ENCODE measurements around the gene GPC5.

The GPC5 gene

GRCh38 chr13:92566767-92567166 lies 1168.3 kb downstream of the GPC5 start:
- Histone ChIP-seq H3K36me3 (ENCODE audit: control insufficient read depth, insufficient read depth, low read length, severe bottlenecking) (no peaks in the 10 kb centered on the region), H3K9ac (ENCODE audit: low read length) (no peak overlapping the region)

GRCh38 chr13:92572190-92572589 lies 1173.8 kb downstream of the GPC5 start:
- H3K36me3 ChIP-seq (ENCODE audit: control insufficient read depth, insufficient read depth, low read length, severe bottlenecking): no peaks in the 10 kb centered on the region
- H3K9me3 ChIP-seq (ENCODE audit: control insufficient read depth, low read length): no peaks in the 10 kb centered on the region
- no peaks in the 10 kb centered on the region for H3K4me1 ChIP-seq (ENCODE audit: control insufficient read depth, insufficient read depth, low read length)
- DNase-seq (ENCODE audit: low read depth): no peak
- H3K27me3 ChIP-seq (replicated peaks; ENCODE audit: control insufficient read depth, insufficient read depth, low read length): no peaks in the 10 kb centered on the region
- H3K9ac ChIP-seq (ENCODE audit: low read length): no peak overlapping the region
- no peak overlapping the region for H3K4me3 ChIP-seq (ENCODE audit: low read length)

More at GRCh38 chr13:92566767-92567166, 1168.3 kb downstream of the GPC5 start:
- Histone ChIP-seq H3K4me1 (ENCODE audit: control insufficient read depth, insufficient read depth, low read length) (no peaks in the 10 kb centered on the region), H3K4me3 (ENCODE audit: low read length) (no peak overlapping the region), H3K9me3 (ENCODE audit: control insufficient read depth, low read length) (no peaks in the 10 kb centered on the region), H3K27me3 (replicated peaks; ENCODE audit: control insufficient read depth, insufficient read depth, low read length) (no peaks in the 10 kb centered on the region)
- no peak for DNase-seq (ENCODE audit: low read depth)

- H3K4me3 ChIP-seq (ENCODE audit: low read length): no peak overlapping the region
- DNase-seq (ENCODE audit: low read depth): no peak
Observed at GRCh38 chr13:92573467-92574057, 1175.1 kb downstream of the GPC5 start.

GRCh38 chr13:92574499-92574898 lies 1176.1 kb downstream of the GPC5 start:
- Histone ChIP-seq H3K36me3 (ENCODE audit: control insufficient read depth, insufficient read depth, low read length, severe bottlenecking) (no peaks in the 10 kb centered on the region), H3K9me3 (ENCODE audit: control insufficient read depth, low read length) (no peaks in the 10 kb centered on the region), H3K4me3 (ENCODE audit: low read length) (no peak overlapping the region), H3K9ac (ENCODE audit: low read length) (no peak overlapping the region), H3K4me1 (ENCODE audit: control insufficient read depth, insufficient read depth, low read length) (no peaks in the 10 kb centered on the region), H3K27me3 (replicated peaks; ENCODE audit: control insufficient read depth, insufficient read depth, low read length) (no peaks in the 10 kb centered on the region)
- no peak for DNase-seq (ENCODE audit: low read depth)

More at GRCh38 chr13:92573467-92574057, 1175.1 kb downstream of the GPC5 start:
- Histone ChIP-seq H3K4me1 (ENCODE audit: control insufficient read depth, insufficient read depth, low read length) (no peaks in the 10 kb centered on the region), H3K27me3 (replicated peaks; ENCODE audit: control insufficient read depth, insufficient read depth, low read length) (no peaks in the 10 kb centered on the region), H3K9me3 (ENCODE audit: control insufficient read depth, low read length) (no peaks in the 10 kb centered on the region), H3K36me3 (ENCODE audit: control insufficient read depth, insufficient read depth, low read length, severe bottlenecking) (no peaks in the 10 kb centered on the region), H3K9ac (ENCODE audit: low read length) (no peak overlapping the region)

- Histone ChIP-seq H3K4me3 (ENCODE audit: low read length) (no peak overlapping the region), H3K9ac (ENCODE audit: low read length) (no peak overlapping the region), H3K36me3 (ENCODE audit: control insufficient read depth, insufficient read depth, low read length, severe bottlenecking) (no peaks in the 10 kb centered on the region), H3K9me3 (ENCODE audit: control insufficient read depth, low read length) (no peaks in the 10 kb centered on the region), H3K27me3 (replicated peaks; ENCODE audit: control insufficient read depth, insufficient read depth, low read length) (no peaks in the 10 kb centered on the region), H3K4me1 (ENCODE audit: control insufficient read depth, insufficient read depth, low read length) (no peaks in the 10 kb centered on the region)
- DNase-seq (ENCODE audit: low read depth): no peak
Observed at GRCh38 chr13:92575777-92576176, 1177.4 kb downstream of the GPC5 start.

- Histone ChIP-seq H3K4me1 (ENCODE audit: control insufficient read depth, insufficient read depth, low read length) (no peaks in the 10 kb centered on the region), H3K9ac (ENCODE audit: low read length) (no peak overlapping the region), H3K36me3 (ENCODE audit: control insufficient read depth, insufficient read depth, low read length, severe bottlenecking) (no peaks in the 10 kb centered on the region), H3K4me3 (ENCODE audit: low read length) (no peak overlapping the region), H3K9me3 (ENCODE audit: control insufficient read depth, low read length) (no peaks in the 10 kb centered on the region), H3K27me3 (replicated peaks; ENCODE audit: control insufficient read depth, insufficient read depth, low read length) (no peaks in the 10 kb centered on the region)
- DNase-seq (ENCODE audit: low read depth): no peak
Observed at GRCh38 chr13:92578358-92578757, 1179.9 kb downstream of the GPC5 start.

DNA sequence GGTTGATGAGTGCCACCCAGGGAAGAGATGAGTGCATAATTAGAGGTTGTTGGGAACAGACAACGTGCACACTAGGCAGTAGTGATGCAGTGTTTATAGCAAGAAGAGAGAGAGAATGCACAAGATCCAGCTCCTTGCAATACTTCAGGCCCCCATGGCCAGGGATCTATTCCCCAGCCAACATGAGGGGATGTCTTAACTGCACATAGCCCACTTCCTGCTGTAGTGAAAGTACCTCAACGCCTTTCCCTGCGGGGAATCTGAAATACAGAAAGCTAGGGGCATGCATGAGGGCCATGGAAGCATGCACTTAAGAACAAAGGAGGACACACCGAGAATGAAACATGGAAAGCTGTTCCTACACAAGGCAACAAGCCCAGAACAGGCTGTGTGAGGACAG lies 1191.5 kb downstream of the GPC5 start:
- no peak for DNase-seq (ENCODE audit: low read depth)
- Histone ChIP-seq H3K4me3 (ENCODE audit: low read length) (no peak overlapping the region), H3K9me3 (ENCODE audit: control insufficient read depth, low read length) (no peaks in the 10 kb centered on the region), H3K27me3 (replicated peaks; ENCODE audit: control insufficient read depth, insufficient read depth, low read length) (no peaks in the 10 kb centered on the region), H3K4me1 (ENCODE audit: control insufficient read depth, insufficient read depth, low read length) (no peaks in the 10 kb centered on the region), H3K36me3 (ENCODE audit: control insufficient read depth, insufficient read depth, low read length, severe bottlenecking) (no peaks in the 10 kb centered on the region), H3K9ac (ENCODE audit: low read length) (no peak overlapping the region)

GRCh38 chr13:92590503-92590908 lies 1192.1 kb downstream of the GPC5 start:
- H3K4me1 ChIP-seq (ENCODE audit: control insufficient read depth, insufficient read depth, low read length): no peaks in the 10 kb centered on the region
- H3K27me3 ChIP-seq (replicated peaks; ENCODE audit: control insufficient read depth, insufficient read depth, low read length): no peaks in the 10 kb centered on the region
- DNase-seq (ENCODE audit: low read depth): no peak
- no peak overlapping the region for H3K4me3 ChIP-seq (ENCODE audit: low read length)
- H3K9me3 ChIP-seq (ENCODE audit: control insufficient read depth, low read length): no peaks in the 10 kb centered on the region
- H3K9ac ChIP-seq (ENCODE audit: low read length): no peak overlapping the region
- H3K36me3 ChIP-seq (ENCODE audit: control insufficient read depth, insufficient read depth, low read length, severe bottlenecking): no peaks in the 10 kb centered on the region

DNA sequence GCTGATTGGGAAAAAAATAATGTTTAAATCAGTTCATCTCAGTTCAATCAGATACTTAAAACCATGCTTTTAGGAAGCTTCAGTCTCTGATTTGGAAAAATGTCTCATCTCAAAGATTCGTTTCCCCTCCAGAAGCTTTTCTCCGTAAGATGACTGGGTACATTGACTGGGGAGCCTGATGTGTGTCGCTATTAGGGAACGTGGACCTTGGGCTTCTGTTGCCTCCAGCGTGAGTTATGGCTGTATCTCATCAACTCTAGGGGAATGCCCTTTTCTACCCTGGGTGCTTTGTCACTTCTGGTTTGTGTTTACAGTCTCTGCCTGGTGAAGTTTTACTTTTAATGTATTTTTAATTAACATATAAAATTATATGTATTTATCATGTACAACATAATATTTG lies 1192.7 kb downstream of the GPC5 start:
- H3K4me3 ChIP-seq (ENCODE audit: low read length): no peak overlapping the region
- H3K9me3 ChIP-seq (ENCODE audit: control insufficient read depth, low read length): no peaks in the 10 kb centered on the region
- no peaks in the 10 kb centered on the region for H3K36me3 ChIP-seq (ENCODE audit: control insufficient read depth, insufficient read depth, low read length, severe bottlenecking)
- H3K27me3 ChIP-seq (replicated peaks; ENCODE audit: control insufficient read depth, insufficient read depth, low read length): no peaks in the 10 kb centered on the region
- H3K9ac ChIP-seq (ENCODE audit: low read length): no peak overlapping the region
- no peak for DNase-seq (ENCODE audit: low read depth)
- no peaks in the 10 kb centered on the region for H3K4me1 ChIP-seq (ENCODE audit: control insufficient read depth, insufficient read depth, low read length)

DNA sequence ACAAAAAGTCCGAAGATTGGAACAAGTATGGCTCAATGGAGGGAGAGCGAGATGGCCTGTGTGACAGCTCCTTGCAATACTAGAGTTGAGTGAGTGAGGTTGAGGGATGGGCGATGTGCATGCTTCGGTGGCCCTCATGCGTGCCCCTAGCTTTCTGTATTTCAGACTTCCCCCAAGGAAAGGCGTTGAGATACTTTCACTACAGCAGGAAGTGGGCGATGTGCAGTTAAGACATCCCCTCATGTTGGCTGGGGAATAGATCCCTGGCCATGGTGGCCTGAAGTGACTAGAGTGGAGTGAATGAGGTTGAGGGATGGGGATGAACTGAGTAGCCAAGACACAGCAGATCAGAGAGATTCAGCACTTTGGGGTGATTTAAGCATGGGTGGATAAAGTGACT lies 1194.3 kb downstream of the GPC5 start:
- Histone ChIP-seq H3K4me1 (ENCODE audit: control insufficient read depth, insufficient read depth, low read length) (no peaks in the 10 kb centered on the region), H3K36me3 (ENCODE audit: control insufficient read depth, insufficient read depth, low read length, severe bottlenecking) (no peaks in the 10 kb centered on the region), H3K27me3 (replicated peaks; ENCODE audit: control insufficient read depth, insufficient read depth, low read length) (no peaks in the 10 kb centered on the region), H3K9me3 (ENCODE audit: control insufficient read depth, low read length) (no peaks in the 10 kb centered on the region), H3K9ac (ENCODE audit: low read length) (no peak overlapping the region), H3K4me3 (ENCODE audit: low read length) (no peak overlapping the region)
- DNase-seq (ENCODE audit: low read depth): no peak

GRCh38 chr13:92602560-92602959 lies 1204.1 kb downstream of the GPC5 start:
- Histone ChIP-seq H3K9ac (ENCODE audit: low read length) (no peak overlapping the region), H3K9me3 (ENCODE audit: control insufficient read depth, low read length) (no peaks in the 10 kb centered on the region), H3K4me3 (ENCODE audit: low read length) (no peak overlapping the region), H3K27me3 (replicated peaks; ENCODE audit: control insufficient read depth, insufficient read depth, low read length) (no peaks in the 10 kb centered on the region), H3K4me1 (ENCODE audit: control insufficient read depth, insufficient read depth, low read length) (no peaks in the 10 kb centered on the region), H3K36me3 (ENCODE audit: control insufficient read depth, insufficient read depth, low read length, severe bottlenecking) (no peaks in the 10 kb centered on the region)
- no peak for DNase-seq (ENCODE audit: low read depth)

DNA sequence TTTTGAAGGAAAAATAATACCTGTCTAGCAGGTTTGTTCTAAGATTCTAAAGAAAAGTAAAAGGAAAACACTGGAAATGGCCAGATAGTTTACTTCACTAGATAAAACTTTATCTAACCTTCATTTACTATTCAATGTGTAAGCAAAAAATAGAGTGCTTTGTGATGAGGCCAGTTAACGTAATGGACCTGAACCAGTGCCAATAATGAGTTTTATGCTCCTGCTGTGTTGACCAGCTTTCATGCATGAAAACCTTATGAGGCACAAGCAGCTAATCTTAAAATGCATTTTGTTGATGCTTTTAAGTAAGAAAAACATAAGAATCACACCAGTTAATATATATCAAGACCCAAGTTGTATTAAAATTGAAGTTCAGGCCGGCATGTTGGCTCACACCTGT lies 1211.0 kb downstream of the GPC5 start:
- no peaks in the 10 kb centered on the region for H3K9me3 ChIP-seq (ENCODE audit: control insufficient read depth, low read length)
- no peak overlapping the region for H3K4me3 ChIP-seq (ENCODE audit: low read length)
- no peak for DNase-seq (ENCODE audit: low read depth)

More for the DNA sequence above, 1211.0 kb downstream of the GPC5 start:
- Histone ChIP-seq H3K36me3 (ENCODE audit: control insufficient read depth, insufficient read depth, low read length, severe bottlenecking) (no peaks in the 10 kb centered on the region), H3K27me3 (replicated peaks; ENCODE audit: control insufficient read depth, insufficient read depth, low read length) (no peaks in the 10 kb centered on the region), H3K9ac (ENCODE audit: low read length) (no peak overlapping the region), H3K4me1 (ENCODE audit: control insufficient read depth, insufficient read depth, low read length) (no peaks in the 10 kb centered on the region)

All from adipocyte (in vitro differentiated cells).